GM18526 (cell line): Measurements from ENCODE around the gene WIPF2.

Source experiments
- POLR2A ChIP-seq: IDR thresholded peaks from 3 replicates; pipeline ENCODE4 v1.6.1; 2011; ENCODE audit not compliant: insufficient read length; ENCODE audit errors: extremely low read depth

WIPF2 gene

DNA sequence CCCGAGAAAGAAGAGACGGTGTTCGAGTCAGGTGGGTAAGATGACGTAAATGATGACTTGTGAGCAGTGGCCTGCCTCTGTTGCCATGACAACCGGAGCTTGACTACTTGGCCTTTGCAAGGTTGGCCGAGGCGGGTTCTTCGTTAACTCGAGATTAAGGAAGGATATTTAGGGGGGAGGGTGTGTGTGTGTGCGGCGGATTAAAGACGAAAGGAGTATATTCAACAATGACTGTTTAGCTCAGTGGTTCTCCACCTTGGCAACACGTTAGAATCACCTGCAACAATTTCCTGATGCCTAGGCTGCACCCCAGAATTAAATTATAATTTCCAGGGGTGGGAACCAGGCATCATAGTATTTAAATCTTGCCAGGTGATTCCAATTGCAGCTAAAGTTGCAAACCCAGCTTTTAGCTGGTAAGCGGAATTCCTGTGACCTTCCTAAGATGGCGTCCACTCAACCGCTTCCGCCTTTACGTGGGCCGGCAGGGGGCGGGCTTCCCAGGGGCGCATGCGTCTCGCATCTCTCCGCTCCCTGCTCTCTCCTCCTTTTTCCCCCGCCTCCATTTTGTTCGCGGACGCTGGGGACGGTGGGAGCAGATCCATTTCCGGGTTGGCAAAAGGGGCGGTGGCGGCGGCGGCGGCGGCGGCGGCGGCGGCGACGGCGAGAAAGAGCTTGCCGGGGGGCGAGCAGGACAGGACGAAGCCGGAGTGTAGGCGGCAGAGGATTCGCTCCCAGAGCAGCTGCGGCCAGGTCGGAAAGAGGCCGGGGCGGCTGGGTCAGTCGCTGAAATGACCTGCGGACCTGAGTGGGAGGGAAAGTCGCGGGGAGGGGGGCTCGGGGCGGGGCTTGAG is at the start of gene WIPF2:
WIPF2 (plus strand) TSS at position 565 of the 854 bp plus-strand sequence. CDS start 37,156 bp downstream, outside the sequence.
- TF ChIP-seq POLR2A = peak; percentile 31

DNA sequence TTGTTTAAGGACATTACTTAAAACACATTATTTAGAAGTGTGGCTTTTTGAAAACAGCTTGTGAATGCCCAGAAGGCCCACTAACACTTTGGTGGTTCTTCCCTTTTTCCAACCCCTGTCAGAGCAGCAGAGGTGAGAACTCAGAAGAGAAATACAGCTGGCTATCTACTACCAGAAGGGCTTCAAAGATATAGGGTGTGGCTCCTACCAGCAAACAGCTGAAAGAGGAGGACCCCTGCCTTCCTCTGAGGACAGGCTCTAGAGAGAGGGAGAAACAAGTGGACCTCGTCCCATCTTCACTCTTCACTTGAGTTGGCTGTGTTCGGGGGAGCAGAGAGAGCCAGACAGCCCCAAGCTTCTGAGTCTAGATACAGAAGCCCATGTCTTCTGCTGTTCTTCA is 48.8 kb upstream of the WIPF2 start:
- no peak for TF ChIP-seq POLR2A

GRCh38 chr17:40171750-40172149 is 47.4 kb upstream of the WIPF2 start:
- no peak for TF ChIP-seq POLR2A

DNA sequence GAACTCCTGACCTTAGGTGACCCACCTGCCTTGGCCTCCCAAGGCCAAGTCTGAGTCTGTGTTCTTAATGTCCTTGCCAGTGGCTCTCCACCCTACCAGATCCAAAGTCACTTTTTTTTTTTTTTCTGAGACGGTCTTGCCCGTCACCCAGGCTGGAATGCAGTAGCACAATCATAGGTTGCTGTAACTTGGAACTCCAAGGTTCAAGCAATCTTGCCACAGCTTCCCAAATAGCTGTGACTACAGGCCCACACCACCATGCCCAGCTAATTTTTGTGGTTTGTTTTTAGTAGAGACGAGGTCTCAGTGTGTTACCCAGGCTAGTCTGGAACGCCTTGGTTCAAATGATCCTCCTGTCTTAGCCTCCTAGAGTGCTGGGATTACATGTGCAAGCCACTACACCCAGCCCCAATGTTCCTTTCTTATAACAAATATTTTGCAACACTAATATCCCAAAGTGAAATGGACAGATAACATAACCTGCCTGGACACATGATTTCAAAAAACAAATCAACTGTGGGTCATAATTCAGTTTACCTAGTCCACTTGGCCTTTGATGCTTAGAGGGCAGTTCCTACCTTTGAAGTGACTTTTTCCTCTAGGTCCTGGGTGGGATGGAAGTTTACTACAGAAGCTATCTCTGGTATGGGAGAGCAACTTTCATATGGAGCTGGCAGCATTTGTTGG is 45.9 kb upstream of the WIPF2 start:
- TF ChIP-seq POLR2A = no peak

DNA sequence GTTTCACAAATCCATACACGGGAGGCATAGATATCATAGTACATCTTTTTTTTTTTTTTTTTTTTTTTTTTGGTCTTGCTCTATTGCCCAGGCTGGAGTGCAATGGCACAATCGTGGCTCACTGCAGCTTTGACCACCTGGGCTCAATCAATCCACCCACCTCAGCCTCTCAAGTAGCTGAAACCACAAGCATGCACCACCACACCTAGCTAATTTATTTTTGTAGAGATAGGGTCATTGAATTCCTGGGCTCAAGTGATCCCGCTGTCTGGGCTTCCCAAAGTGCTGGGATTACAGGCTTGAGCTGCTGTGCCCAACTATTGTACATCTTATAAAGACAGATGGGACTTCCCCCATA is 45.3 kb upstream of the WIPF2 start:
- no peak for TF ChIP-seq POLR2A

- TF ChIP-seq POLR2A = no peak
Observed at GRCh38 chr17:40174514-40174913, 44.6 kb upstream of the WIPF2 start.

DNA sequence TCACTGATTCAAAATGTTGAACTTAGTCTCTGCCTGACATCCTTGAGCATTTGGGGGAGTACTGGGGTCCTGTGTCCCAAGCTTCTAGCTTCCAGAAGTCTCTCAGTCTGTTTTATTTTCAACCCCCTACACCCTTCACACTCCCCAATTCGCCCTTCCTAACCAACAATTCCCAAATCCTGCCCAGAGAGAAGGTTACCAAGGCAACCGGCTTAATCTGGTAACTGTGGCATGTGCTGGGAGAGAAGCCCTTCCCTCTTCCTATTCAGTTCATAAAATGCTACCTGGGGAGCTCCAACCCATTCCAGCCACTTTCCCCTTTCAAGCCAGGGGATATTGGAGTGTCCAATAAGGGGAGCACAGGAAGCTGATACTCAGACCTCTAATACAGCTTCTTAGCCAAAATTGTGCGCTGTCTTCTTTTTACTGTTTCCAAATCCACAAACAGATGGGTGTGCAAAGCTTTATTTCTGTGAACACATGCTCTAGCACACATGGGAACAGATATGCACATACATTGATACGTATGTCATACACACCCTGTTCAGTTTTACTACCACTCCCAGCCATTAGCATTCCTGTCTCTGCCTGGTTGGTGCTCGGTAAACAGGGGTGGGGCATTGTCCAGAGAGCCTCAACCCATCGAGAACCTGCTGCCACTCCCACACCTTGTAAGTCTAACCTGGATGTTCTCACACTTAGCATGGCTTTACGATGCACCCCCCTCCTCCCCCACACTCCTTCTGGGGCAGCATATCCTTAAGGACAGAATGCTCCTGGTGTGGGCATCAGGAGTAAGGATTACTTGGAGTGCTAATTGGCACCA is 43.0 kb upstream of the WIPF2 start:
- no peak for TF ChIP-seq POLR2A

DNA sequence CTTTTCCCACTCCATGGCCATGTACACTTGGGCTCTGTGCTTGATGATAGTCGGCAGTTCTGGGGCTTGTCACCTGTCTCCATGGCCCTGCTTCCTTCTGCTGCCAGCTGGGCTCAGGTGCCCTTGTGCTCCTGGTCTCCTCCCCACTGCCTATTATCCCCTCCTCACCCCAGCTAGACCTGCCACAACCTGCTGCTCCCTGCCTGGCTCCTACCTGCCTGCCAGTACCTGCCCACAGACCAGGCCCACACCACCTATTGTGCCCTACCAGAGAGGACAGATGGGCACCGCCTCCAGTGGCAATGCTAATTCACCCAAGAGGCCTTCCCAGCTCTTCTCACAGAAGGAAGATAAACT is 42.4 kb upstream of the WIPF2 start:
- TF ChIP-seq POLR2A = no peak

GRCh38 chr17:40177275-40177874 is 41.7 kb upstream of the WIPF2 start, which contains the start of gene RAPGEFL1:
Gene RAPGEFL1 (plus strand): TSS chr17:40177470. CDS start chr17:40177862, 392 bp downstream.
- no peak for TF ChIP-seq POLR2A

- TF ChIP-seq POLR2A = no peak
Observed at GRCh38 chr17:40178021-40178601, 41.0 kb upstream of the WIPF2 start.

GRCh38 chr17:40178660-40179059 is 40.4 kb upstream of the WIPF2 start:
- no peak for TF ChIP-seq POLR2A

- no peak for TF ChIP-seq POLR2A
Observed at GRCh38 chr17:40179923-40180659, 39.0 kb upstream of the WIPF2 start.

GRCh38 chr17:40180694-40181093 is 38.4 kb upstream of the WIPF2 start:
- no peak for TF ChIP-seq POLR2A

GRCh38 chr17:40181205-40181604 is 37.9 kb upstream of the WIPF2 start:
- no peak for TF ChIP-seq POLR2A

DNA sequence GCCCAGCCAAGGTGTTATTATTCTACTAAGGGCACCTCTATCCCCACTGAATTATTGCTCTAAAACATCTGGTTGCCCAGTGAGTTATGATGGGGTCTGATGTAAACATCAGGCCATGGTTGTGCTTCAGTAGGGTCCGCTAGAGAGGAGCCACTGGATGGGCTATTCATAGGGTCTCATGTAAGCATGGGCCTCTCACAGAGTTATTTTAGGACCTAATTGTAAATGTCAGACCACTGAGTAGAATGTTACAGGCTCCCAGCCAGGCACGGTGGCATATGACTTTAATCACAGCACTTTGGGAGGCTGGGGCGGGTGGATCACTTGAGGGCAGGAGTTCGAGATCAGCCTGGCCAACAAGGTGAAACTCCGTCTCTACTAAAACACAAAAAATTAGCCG is 36.5 kb upstream of the WIPF2 start:
- TF ChIP-seq POLR2A = no peak

DNA sequence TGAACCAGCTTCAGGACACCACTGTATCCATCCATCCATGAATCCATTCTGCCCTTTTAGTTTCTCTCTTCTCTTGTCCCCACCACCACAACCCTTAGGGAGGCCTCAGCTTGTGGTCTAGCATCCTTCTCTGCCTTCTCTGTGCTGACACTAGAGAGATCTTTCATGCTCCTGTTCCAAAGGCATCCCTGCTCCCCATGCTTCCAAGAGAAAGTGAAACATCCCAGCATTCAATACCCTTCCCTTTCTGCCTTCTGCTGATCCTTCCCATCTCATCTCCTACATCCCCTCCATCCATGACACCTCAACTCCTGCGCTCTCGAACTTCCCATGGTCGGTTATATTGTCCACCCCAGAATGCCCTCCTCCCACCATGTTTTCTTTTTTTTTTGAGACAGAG is 31.9 kb upstream of the WIPF2 start:
- TF ChIP-seq POLR2A = no peak
